ENCODE data around the gene PTPN13.

The PTPN13 gene

DNA sequence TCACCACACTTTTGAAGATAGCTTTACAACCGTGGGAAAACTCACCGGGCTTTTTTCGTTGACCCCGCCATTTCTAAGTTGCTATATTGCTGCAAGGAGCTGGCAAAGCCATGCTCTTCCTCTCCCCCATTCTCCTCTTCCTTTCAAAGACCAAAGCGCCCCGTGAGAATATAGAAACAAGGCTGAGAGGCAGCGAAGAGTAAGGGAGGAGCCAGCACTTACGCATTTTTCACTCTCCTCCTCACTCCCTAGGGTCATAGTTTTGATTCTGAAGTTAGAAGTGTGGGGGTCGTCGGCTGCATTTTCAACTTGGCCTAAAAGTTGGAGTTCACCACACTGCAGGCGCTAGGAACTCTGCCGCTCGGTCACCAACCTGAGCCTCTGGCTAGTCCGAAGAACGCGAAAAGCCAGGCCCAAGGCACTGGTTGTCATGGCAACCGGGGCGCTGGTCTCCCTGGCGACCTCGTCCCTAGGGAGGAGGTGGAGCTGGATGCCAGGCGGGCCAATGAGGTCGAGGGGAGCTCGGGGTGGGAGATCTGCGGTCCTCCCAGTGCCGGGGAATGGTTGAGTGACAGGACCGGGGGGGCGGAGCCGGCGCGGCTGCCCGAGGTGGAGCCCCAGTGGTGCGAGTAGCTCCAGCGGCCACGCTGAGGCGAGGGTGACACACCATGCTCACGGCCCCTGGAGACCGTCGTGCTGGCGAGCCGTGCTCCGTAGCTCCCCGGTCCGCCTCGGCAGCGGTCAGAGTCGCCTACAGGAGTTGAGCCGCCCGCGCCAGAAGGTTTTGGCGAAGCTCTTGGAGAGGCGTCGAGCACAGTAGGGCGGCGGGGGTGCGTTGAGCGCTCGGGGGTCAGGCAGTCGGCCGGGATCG is at the start of gene PTPN13:
Gene PTPN13 (plus strand): TSS at position 628 of the 871 bp plus-strand sequence. CDS start 40,942 bp downstream, outside the sequence.
- peak; percentile 99 for DNase-seq

- DNase-seq = no peak
Measured at GRCh38 chr4:86547140-86547539, 47.0 kb upstream of the PTPN13 start.

DNA sequence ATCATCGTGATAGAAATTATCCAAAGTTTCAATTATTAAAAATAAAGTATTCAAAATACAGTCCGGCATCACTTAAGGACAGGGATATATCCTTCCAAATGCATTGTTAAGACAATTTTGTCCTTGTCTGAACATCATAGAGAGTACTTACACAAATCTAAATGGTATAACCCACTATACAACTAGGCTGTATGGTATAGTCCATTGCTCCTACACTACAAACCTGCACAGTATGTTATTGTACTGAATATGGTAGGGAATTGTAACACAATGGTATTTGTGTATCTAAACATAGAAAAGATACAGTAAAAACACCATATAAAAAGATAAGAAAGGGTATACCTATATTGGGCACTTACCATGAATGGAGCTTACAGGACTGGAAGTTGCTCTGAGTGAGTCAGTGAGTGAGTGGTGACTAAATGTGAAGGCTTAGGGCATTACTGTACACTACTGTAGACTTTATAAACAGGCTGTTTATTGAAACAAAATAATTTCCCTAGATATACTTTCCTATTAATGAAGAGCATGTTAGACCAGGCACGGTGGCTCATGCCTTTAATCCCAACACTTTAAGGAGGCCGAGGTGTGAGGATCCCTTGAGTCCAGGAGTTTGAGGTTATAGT is 44.8 kb upstream of the PTPN13 start:
- no peak for DNase-seq

DNA sequence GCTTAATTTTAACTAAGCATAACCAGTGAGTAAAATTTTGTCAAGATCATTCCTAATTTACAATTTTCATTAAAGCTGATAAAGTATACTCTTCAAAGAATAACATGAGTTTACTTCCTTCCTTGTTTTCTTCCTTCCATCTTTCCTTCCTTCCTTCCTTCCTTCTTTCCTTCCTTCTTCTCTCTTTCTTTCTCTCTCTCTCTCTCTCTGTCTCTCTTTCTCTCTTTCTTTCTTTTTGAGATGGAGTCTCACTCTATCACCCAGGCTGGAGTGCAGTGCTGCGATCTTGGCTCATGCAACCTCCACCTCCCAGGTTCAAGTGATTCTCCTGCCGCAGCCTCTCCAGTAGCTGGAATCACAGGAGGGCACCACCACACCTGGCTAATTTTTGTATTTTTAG is 42.7 kb upstream of the PTPN13 start:
- no peak for DNase-seq

DNA sequence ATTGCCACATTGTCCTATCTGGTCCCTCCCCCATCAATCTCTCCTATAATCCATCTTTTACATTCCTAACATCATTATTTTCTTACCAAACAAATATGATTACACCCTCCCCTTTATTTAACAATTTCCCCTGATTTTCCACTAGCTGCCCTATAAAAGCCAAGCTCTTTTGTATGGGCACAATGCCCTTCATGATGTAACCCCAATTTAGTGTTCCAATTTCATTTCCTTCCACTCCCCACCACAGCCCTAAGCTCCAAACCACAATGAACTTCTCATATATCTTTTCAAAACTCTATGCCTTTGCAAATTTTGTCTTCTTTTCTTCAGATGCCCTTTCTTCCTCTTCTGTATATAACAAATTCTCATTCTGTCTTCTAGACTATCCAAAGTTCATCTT is 39.5 kb upstream of the PTPN13 start:
- DNase-seq = no peak

- DNase-seq = no peak
Measured at GRCh38 chr4:86556791-86557415, 37.2 kb upstream of the PTPN13 start.

DNA sequence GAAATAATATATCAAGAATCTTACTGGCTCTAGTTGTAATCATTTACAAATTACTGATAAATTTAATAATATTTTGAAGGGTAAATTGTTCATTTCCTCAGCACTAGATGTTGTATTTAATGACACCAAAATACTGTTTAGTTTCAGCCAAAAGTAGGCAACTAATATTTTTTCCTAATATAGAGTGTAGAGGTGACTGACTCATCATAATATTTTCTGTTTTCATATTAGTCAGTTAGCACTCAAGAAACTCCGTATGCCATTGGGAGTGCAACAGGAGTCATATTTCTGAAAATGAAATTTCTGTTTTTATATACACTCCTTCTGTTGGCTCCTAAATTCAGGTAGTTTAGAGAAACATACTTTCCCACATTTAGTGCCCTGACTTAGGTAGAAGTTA is 36.6 kb upstream of the PTPN13 start:
- no peak for DNase-seq

GRCh38 chr4:86558258-86558657 is 35.9 kb upstream of the PTPN13 start:
- no peak for DNase-seq

DNA sequence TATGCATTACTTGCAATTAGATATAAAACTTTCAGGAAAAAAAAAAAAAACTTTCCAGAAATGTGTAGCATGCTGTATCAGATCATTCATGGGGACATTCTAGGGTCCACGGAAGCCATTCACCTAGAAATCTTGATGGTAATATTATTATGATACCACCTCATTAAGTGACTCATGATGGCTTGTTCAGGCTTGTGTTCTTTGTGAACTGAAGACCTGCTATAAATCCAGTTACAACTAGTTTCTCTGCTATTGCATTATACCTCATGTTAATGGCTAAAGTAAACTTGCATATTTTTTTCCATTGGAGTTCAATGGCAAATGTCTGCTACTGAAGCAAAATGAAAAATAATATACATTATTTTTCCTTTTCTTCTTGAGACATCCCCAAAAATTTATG is 35.3 kb upstream of the PTPN13 start:
- peak; percentile 30 for DNase-seq

GRCh38 chr4:86560447-86560846 is 33.7 kb upstream of the PTPN13 start:
- no peak for DNase-seq

- no peak for DNase-seq
Measured at GRCh38 chr4:86561256-86561655, 32.9 kb upstream of the PTPN13 start.

DNA sequence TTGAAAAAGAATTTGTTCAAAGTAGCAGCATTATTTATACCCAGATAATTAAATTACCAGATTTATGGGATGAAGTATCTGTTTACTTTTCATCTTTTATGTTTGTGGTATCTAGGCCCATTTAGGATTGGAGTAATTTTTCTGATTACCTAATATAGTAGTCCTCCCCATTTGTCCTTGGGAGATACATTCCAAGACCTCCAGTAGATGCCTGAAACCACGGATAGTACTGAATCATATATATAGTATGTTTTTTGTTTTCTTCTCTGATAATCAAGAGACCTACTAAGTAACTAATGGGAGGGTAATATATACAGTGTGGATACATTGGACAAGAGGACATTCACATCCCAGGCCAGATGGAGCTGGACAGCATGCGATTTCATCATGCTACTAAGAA is 30.7 kb upstream of the PTPN13 start:
- peak; percentile 52 for DNase-seq

GRCh38 chr4:86564795-86565194 is 29.3 kb upstream of the PTPN13 start:
- peak; percentile 38 for DNase-seq

DNA sequence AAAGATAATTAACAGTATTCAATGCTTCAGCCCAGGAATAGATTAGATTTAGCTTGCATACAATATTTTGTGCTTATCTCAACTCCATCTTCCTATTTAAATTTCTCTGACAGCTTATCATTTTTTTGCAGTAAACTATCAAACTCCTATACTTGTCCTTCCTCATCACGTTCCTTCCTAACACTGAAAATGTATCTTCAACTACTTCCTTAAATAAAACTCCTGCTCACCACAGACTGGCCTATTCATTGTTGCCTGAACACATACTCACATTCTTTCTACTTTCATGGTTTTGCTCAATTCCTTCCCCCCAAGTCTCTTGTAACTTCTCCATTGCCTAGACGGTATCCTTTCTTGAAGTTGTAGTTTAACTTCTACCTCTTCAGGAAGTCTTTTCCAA is 28.5 kb upstream of the PTPN13 start:
- no peak for DNase-seq

DNA sequence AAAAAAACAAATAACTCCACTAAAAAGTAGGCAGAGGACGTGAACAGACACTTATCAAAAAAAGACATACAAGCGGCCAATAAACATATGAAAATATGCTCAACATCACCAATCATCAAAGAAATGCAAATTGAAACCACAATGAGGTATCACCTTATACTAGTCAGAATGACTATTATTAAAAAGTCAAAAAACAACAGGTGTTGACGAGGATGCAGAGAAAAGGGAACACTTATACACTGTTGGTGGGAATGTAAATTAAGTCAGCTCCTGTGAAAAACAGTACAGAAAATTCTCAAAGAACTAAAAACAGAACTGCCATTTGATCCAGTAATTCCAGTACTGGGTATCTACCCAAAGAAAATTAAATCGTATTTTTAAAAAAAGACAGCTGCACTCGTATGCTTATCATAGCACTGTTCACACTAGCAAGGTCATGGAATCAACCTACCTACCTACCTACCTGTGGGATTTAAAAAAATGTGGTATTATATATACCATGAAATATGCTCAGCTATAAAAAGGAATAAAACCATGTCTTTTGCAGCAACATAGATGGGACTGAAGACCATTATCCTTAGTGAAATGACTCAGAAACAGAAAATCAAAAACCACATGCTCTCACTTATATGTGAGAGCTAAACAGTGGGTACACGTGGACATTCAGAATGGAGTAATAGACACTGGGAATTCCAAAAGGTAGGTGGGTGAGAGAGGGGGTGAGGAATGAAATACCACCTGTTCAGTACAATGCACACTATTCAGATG is 24.8 kb upstream of the PTPN13 start:
- no peak for DNase-seq

GRCh38 chr4:86579941-86580340 is 14.2 kb upstream of the PTPN13 start:
- DNase-seq = no peak

DNA sequence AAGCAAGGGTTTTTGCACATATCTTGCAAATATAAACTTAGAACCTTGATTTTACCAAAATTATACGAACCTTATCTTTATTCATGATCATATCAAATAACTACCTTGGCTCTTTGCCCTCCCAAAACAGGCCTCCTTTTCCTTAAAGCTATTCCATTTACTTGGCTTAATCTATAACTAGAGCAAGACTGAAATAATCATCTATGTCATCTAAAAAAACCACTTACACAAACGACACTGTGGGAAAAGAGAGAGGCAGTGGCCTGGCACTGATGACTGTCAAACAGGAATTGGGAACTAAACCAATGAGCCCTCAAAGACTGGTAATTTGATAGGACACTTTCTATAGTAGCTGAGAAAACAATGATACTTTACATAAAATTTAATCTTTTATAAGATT is 11.7 kb upstream of the PTPN13 start:
- DNase-seq = no peak

DNA sequence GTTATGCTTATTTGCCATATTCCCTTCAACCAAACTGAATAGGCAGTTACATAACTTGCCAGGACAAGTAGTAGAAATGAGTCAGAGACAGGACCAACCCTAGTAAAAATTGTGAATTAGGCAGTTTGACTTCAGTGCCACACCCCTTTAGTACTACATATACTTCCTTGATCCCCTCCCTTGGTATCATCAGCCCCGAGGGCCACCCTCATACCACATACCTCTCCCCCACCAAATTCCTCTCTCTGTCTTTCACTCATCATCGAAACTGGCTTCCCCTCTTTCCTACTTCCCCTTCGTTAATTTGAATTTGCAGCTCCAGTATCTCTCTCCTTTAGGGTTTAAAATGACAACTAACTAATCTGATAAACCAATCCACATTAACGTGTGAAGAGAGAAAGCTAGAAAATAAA is 7.9 kb upstream of the PTPN13 start:
- DNase-seq = no peak

DNA sequence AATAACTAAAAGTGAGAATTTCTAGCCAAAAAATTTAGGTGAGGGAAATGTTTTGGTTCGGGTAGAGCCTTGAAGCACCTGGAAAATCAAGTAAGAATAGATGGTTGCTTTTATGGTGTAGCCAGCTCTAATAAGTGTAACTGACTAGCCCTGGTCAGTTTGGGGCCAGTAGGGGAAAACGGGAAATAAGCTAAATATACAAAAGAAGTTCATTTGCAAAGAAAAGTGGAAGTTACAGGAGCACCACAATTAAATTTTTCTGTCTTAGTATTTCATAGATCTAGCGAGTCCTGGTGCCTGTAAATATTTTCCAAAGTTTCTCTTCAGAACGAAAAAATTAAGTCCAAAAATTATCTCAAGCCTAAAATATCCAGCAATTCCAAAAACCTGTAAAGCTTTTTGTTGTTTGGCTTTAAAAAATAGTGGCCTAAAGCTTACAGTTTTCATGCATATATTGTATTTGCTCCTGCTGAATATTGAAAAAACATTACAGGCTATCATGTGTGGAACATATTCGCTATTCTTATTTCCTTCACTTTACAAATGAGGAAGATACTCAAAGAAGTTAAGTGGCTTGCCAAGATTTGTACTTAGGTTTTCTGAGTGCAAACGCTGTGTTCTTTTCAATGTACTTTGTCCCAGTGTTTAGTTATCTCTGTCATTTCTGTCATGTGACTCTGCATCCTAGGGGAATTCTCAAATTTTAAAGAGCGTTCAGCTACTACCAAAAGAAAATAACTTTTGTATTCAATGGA is 7.3 kb upstream of the PTPN13 start:
- DNase-seq = no peak

GRCh38 chr4:86587381-86588140 is 6.6 kb upstream of the PTPN13 start:
- no peak for DNase-seq

DNA sequence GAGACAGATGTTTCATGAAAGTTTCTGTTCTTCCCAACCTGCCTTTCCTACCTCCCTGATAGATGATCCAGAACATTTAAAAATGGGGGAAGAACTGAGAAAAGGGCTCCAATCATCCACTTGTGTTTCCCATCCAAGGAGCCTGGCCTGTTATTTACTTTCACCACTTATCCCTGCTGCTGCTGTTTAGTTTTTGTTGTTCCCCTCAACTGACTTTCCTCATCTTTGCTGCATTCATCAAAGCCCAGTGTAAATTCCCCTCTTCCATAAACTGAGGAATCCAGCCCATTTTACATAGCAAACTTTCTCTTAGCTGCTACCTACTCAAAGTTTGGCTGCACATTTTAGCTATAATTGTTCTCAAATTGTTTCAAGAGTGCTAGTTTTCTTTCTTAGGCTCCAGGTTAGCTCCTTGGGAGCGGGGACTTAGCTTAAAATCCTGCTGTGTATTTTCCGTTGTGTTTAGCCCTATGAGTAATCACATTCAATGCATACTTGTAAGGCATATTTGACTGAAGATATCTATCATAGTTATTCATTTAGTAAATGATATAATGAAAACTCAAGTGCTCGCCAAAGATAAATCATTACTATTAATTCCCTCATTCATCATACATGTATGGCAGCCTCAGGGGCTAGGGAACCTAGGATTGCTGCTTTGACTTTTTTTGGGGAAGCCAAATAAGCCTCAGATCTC is 1.4 kb upstream of the PTPN13 start:
- DNase-seq = peak; percentile 61
